GM19240 (cell line): Measurements from ENCODE around the gene KCNE1.
"Not testable (repeated sequence)": the region's sequence is repeated elsewhere in the genome, so short reads cannot be mapped to it uniquely, and the experiment has no call there.

ENCODE experiments used
- DNase-seq: peaks from one replicate; pipeline ENCODE4 v3.0.0; 2011; ENCODE audit warnings: low spot score; ENCODE audit not compliant: insufficient read length

The KCNE1 gene

DNA sequence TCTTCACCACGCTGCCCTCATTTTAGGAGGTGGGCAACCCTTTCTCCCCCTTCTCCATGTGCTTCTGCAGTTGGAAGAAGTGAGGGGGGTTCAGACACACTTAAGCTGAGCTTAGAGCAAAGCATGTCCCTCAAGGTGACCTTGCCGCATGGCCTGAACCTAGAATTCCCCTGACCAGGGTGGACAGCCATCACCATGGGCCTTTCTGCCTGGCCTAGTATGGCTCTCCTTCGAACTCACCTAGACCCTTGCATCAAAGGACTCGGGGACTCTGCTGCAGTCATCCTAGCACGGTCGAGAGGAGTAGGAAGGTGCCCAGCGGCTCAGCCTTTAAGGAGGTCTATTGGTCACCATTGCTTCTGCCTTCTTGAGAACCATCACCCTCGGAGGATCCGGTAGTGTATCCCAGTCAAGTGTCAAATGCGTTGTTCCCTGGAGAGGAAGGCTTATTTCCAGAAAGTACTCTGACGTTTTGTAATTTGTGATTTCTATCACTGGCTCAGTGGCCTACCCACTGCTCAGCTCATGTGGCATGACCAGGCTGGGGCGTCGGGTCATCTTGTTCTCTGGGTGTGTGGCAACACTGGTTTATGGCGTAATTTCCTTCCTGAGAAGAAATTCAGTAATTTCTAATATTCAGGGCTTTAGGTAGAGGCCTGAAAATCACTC lies at the start of gene KCNE1:
Gene KCNE1, minus strand, starts transcription at position 424 of the 669 bp plus-strand sequence. CDS start 62,576 bp downstream, outside the sequence.
- no peak for DNase-seq

DNA sequence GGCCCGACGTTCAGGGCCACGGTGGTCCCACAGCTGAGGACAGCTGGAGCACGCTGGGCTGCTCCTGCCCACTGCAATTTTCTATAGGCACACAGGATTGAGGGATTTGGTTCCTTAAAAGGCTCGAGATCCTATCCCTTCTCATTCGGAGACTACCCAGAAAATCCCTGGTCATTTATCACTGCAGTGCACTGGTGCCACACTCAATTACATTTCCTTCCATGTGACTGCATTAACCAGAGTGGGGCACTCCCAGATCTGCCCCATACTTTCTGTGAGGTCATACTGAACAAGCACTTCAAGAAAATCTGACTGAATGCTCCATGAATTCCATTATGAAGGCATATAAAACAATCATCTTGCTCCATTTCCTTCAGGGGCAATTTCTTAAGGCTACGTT lies 49.8 kb upstream of the KCNE1 start:
- no peak for DNase-seq

DNA sequence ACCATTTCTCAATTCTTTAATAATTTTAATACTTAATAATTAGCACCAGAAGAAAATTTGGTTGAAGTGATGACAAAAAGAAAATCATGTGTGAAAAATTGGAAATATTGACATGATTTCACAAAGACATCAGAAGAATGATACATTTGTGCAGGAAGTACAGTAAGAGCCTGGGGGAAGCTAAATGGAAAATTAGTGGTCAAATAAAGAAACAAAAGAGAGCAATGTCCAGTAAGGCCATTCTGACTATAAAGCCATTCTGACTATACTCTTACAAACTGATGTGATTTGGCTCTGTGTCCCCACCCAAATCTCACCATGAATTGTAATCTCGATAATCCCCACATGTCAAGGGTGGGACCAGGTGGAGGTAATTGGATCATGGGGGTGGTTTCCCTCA lies 48.6 kb upstream of the KCNE1 start:
- DNase-seq, result no peak

DNA sequence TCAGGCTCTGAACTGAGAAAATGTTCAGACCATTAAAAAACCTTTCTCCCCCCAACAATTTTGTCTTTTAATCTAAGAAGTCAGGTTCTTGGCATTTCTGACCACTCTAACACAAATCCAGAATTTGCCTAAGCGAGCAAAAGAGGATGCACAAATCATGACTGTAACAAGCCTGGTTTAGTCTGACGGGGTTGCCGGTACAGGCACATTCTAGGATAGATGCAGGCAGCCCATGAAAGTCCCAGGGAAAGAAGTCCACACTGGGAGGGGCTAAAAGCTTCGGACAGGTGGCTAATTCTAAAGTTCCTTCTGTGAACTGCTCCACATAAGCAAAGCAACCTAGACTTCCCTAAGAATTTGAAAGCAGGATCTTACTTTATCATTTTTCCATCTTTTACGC lies 48.0 kb upstream of the KCNE1 start:
- DNase-seq, result no peak

DNA sequence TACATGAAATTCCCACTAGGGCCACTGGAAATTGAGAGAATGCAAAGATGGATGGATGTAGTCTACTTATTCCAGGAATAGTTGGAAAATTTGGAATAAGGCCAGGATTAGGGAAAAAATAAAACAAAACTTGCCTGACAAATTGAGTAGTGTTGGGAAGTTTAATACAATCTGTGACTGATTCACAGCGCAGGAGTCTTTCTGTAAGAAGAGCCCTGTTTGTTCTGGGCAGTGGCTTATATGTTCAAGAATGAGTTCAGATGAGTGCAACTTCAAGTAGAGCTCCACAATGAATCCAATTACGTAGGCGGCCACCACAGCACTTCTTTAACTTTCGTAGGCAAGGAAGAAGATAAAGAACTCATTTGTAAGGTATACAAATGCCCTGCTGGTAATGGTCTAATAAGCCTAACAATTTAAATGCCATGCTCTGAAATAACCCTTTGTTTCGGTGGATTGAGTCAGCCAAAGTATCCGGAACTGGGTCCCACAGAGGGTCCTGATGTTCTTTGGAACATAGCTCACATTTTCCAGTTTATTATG lies 47.1 kb upstream of the KCNE1 start:
- no peak for DNase-seq

DNA sequence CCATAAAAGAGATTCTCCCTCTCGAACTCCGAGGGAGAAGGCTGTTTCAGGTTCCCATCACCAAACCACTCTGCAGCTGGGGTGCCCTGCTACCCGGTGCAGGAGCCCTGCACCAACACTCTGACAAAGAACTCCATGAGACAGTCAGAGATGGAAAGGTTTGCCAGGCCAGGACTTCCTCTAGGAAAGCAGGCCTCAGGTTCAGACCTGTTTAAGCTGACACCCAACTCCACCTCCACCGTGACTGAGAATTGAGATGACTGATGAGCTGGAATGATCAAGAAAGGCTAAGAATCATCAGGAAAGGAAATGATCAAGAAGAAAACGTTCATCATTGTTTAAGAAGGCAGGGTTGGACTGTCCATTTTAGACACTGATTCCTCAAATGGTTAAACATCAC lies 46.2 kb upstream of the KCNE1 start:
- no peak for DNase-seq

DNA sequence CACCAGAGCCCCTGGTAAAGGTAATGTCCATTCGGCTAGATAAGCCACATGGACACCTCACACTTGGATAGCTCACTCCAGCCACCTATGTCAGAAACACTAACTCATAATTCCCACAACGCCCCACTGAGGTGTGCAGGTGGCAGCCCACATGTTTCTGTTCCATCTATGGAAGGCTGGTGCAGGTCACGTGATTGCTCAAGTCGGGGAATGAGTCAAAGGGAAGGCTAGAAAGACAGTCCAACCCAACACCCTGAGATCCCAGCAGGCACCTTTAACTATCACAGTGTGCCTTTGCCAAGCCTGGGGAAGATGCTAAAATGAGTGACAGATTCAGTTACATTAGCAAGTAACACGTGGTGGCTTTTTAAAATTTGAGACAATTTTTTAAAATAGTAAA lies 45.3 kb upstream of the KCNE1 start:
- no peak for DNase-seq

DNA sequence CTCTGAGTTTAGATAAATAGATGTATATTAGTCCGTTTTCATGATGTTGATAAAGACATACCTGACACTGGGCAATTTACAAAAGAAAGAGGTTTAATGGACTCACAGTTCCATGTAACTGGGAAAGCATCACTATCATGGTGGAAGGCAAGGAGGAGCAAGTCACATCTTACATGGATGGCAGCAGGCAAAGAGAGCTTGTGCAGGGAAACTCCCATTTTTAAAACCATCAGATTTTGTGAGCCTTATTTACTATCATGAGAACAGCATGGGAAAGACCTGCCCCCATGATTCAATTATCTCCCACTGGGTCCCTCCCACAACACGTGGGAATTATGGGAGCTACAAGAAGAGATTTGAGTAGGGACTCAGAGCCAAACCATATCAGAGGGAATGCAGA lies 42.7 kb upstream of the KCNE1 start:
- DNase-seq, result not testable (repeated sequence)

DNA sequence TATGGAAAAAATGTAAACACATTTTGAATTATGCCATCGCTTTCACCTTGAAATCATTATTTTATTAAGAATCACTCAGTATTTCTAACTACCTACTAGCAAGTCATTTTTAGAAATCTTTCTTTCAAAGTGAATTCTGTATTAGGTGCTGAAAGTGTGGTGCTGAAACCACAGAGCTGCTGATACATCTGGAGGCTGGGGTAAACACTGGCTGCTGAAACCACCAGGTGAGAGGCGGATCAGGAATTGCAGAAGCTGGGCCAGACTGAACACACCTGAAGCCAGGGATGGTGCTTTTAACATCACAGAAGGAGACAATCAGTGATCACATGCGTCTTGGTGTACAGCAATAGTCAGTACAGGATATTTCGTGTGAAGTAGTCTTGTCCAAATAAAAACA lies 42.2 kb upstream of the KCNE1 start:
- DNase-seq, result no peak

DNA sequence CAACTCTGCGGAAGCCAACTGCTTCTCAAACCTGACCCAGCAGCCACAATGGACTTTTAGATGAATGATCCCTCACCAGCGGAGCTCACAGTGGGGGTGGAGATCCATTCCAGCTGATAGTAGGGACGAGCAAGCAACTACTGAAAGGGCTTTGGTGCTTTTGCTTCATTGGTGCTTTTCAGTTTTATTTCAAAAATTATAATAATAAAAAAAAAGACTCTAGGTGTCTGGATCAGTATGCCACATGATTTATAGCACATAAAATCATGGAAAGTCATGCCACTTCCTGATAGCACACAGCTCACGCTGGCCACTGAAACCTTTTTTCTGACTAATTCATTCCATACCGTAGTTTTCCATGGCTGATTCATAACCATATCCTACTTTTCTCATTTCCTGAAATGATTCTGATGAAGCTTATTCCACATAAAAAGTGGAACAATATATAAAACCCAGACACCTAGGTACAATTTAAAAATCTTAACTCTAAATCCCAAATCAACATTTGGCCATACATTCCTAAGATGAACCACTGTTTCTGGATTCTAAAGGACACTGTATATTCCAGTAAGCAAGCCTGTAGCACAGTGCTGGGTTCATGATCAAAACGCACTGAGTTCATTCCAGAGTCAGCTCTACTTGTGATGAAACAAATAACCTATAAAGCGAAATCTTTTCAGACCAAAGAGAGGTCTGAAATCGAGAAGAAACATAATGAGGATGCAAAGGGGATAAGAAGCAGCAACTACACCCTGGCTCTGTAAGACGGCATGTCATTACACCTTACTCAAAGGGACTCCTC lies 41.3 kb upstream of the KCNE1 start:
- DNase-seq, result no peak

DNA sequence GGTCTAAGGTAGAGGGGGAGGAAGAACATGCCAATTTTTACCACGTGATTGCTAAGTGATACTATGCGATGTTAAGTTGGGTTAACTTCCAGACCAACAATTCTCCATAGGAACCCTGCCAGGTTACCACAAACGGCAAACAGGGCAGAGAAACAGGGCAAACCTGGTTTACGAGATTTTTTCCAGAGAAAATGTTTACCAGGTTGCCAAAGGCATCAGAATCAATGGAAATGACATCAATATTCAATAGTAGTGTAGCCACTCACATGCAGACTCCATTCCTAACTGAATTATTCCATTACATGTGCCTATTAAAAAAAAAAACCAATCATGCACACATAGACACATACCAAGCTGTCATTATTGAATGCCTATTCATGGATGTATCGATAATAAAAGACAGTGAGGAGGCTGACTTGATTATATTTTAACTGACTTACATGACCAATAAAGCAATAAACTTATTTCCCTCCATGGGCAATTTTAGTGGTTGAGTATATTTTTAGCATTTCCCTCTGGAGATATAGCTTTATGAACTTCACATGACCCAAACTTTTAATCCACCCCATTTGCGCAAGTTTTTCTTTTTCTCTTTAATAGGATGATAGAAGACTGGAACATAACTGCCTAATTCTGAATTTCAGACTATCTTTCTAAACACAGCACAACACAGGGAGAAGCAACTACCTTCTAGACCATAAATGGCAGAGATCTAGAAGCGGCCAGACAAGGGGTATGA lies 40.5 kb upstream of the KCNE1 start:
- no peak for DNase-seq

DNA sequence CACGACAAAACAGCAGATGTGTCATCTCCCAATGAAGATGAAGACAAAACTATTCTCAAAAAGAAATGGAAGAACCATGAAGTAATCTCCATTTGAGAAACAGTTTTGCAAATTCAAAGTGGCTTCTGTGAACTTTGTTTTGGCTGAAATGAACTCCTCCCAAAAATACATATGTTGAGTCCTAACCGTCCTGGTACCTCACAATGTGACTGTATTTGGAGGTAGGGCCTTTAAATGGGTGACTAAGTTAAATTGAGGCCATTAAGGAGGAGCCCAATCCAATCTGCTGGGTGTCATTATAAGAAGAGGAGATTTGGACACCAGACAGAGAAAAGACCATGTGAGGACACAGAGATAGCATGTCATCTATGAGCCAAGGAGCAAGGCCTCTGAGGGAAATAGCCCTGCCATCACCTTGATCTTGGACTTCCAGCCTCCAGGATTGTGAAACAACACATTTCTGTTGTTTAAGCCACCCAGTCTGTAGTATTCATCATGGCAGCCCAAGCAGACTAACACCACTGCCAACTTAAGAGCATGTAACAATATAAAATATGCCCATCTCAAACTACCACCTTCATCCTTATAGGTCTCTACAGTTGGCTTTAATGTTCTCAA lies 38.3 kb upstream of the KCNE1 start:
- no peak for DNase-seq

DNA sequence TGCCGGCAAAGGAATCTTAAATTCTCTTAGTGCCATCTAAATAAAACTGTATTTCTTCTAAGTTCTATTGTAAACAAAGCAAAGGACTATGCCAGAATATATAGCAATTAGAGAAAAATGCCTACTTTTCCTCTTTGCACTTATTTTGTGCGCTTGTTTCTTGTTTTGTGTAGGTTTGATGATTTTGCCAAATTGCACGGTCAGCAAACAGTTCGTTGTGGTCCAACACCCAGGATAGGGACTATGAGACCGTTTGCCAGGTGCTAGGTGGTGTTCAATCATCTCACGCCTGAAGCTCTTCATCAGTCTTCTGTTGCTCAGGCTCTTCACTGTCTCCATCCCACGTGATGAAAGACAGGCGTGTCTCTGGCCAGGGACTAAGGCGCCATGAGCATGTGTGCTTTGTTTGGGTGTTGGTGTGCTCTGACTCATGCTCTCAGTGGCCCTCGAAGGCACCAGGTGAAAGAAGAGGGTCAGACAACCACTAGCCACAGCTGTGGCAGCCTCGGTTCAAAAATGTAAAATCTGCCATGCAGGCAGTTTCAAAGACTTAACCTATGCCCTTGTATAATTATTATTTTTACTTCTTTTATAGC lies 36.9 kb upstream of the KCNE1 start:
- no peak for DNase-seq

DNA sequence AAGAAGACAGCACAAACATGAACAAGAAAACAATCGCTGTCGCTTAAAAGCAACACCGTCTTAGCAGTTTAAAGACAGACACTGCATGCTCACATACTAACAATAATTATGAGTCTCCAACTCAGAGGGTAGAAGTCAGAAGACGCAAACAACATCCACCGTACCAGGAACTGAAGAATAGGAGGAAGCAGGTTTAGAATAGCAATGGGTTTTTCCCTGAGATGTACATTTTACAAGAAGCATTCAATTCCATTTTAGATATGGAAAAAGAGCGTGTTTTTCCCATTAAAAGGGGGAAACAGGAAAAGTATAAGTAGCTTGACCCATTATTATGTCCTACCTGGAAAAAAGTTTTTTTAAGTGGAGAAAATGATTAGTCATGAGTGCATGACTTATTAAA lies 34.5 kb upstream of the KCNE1 start:
- DNase-seq, result no peak

DNA sequence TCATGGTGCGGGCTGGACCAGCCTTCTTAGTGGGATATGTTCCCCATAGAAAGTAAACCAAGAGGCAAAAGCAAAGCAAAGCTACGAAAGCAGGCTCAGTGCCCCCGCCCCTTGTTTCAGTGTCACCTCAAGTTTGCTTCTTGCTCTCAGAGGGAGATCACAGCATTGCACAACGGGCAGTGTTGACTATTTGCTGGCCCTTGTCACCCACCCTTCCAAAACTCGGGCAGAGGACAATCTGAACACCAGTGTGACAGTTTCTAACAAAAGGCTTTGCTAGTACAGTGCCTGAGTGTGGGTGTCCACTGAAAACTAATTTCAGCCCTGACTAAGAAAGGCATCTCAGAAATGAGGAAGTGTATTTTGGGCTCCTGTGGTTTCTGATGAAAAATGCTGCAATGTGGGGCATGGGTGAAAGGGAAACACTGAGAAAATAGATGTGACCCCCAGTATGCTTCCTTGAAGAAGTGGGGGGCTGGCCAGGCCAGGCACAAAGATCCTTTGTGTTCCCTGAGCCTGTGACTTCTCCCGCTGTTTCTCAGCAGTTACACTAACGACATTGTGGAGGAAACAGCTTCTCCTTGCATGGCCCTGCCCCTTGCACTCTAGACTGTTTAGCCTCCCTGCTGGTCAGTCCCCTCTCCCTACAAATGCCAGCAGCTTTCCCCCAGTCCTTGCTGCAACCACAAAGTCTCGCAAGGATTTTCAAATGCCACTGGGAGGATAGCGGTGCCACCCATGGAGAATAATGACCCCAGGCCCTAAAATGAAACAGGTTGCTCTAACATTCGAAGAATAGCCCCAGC lies 33.3 kb upstream of the KCNE1 start:
- DNase-seq, result peak; percentile 62

DNA sequence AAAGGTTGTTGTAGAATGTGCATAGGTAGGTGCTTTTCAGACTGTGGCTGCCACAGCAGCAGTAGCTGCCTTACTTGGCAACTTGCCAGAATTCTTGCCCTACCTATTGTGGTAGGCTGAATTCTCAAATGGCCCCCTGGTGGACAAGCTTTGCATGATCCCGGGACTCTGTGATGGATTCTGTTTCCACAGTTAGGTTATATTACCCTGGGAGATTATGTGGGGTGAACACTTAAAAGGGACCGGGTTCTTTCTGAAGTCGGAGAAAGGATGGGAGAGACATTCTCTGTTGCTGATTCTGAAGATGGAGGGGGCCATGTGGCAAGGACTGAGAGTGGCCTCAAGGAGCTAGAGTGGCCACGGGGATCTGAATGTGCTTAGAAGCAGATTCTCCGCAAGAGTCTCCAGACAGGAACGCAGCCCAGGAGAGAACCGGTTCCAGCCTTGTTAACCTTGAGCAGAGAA lies 32.1 kb upstream of the KCNE1 start:
- peak; percentile 27 for DNase-seq

DNA sequence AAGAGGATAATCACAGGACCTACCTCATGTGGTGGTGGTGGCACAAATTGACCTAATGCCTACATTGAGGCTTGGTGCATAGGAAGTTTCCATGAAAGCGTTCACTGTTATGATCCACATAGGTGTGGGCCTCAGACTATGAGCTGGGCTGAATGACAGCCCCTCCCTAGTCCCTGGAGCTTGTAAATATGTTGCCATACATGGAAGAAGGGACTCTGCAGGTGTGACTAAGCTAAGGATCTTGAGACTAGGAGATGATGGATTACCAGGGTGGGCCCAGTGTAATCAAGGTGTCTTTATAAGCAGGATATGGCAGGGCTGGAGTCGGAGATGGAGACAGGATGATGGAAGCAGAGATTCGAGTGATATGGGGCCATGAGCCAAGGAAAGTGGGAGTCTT lies 31.0 kb upstream of the KCNE1 start:
- no peak for DNase-seq

DNA sequence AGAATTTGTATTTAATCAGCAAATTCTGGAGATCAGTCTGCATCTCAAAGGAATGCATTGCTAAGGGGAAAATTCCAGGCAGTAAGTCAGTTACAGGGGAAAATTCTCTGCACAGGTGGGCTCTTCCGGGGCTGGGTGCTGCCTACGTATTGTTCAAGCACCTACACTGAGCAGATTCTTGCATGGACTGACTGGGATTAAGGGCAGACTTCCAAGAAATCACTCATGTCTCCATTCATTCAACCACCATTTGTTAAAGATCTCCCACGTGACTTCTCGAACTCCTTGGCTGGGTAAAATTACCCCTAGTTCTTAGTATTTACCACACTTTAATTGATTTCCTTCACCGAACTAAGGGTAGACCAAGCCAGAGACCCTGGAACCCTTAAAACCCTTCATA lies 28.2 kb upstream of the KCNE1 start:
- DNase-seq, result no peak

DNA sequence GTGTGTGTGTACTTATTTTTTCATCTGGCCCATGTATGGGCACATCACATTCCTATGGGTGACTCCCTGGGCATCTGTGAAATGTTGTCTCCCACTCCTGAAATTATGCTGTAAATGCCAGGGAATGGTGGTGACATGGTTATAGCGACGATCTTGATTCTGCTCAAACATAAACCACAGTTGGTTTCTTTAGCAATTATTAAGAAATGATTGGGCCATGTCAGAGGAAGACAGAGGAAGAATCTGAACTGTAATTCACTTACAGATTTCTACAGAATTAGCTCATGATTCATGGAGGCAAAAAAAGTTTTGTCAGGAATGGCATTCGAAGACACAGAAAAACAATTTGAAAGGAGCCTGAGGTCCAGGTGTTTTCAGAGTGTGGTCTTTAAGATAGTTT lies 25.8 kb upstream of the KCNE1 start:
- no peak for DNase-seq

DNA sequence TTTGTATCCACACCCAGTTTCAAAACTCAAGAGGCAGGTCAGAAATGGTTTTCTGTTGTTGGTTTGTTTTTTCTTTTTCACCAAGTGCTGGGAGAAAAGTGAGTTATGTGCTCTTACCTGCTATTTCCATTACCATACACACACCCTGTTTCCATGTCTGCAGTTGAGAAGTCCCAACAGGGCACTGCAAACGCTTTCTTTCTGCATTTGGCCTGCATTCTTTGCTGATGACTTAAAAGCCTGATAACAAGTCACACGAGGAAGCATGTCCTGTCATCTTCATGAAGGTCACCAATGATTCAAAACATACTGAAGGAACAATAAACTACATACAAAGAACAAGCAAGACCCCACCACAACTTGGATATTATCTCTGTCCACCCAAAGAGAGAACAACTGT lies 24.8 kb upstream of the KCNE1 start:
- DNase-seq, result no peak
